Osteoblast (primary cell): ENCODE data around the gene SLC35C1. TPM values are rescaled to one million over a fixed set of nuclear protein-coding genes. Genes with fewer than 3 reads are reported as not detected.

Source experiments
- DNase-seq: peaks from one replicate; pipeline ENCODE4 v3.0.0; 2011; ENCODE audit warnings: low spot score, mixed read lengths; ENCODE audit not compliant: insufficient read length; ENCODE audit errors: missing footprints
- H2AFZ ChIP-seq: 2 replicates; pipeline ENCODE4 v1.6.0; 2011; ENCODE audit warnings: mild to moderate bottlenecking, low read length
- H3K27ac ChIP-seq: 2 replicates; pipeline ENCODE4 v1.5.1; 2011; ENCODE audit warnings: mild to moderate bottlenecking, low read depth, low read length, moderate library complexity
- H3K27me3 ChIP-seq: 2 replicates; pipeline ENCODE4 v1.6.0; 2012; ENCODE audit warnings: mild to moderate bottlenecking, control low read depth, inconsistent platforms, low read length, moderate library complexity; ENCODE audit not compliant: insufficient read depth
- H3K36me3 ChIP-seq: 2 replicates; pipeline ENCODE4 v1.5.1; 2011; ENCODE audit warnings: mild to moderate bottlenecking, low read length, control low read depth, moderate library complexity; ENCODE audit not compliant: insufficient read depth
- H3K4me1 ChIP-seq: 2 replicates; pipeline ENCODE4 v1.5.1; 2011; ENCODE audit warnings: mild to moderate bottlenecking, low read length, control low read depth, moderate library complexity; ENCODE audit not compliant: insufficient read depth
- H3K4me2 ChIP-seq: 2 replicates; pipeline ENCODE4 v1.6.0; 2011; ENCODE audit warnings: mild to moderate bottlenecking, low read length; ENCODE audit not compliant: insufficient read depth
- H3K4me3 ChIP-seq: fragments of 200-600 bp; sonication (generic); 3 replicates; pipeline ENCODE4 v1.5.1; 2012; ENCODE audit warnings: mild to moderate bottlenecking, low read length, inconsistent platforms; ENCODE audit not compliant: insufficient read depth
- H3K79me2 ChIP-seq: 2 replicates; pipeline ENCODE4 v1.6.0; 2012; ENCODE audit warnings: mild to moderate bottlenecking, low read length, control low read depth, inconsistent platforms; ENCODE audit not compliant: insufficient read depth
- H3K9me3 ChIP-seq: 2 replicates; pipeline ENCODE4 v1.5.1; 2011; ENCODE audit warnings: low read depth, low read length, control low read depth
- H4K20me1 ChIP-seq: 2 replicates; pipeline ENCODE4 v1.6.0; 2012; ENCODE audit warnings: mild to moderate bottlenecking, low read length, control low read depth; ENCODE audit not compliant: insufficient read depth
- CTCF ChIP-seq: IDR thresholded peaks from 2 replicates; pipeline ENCODE4 v1.5.1; 2011; ENCODE audit warnings: mild to moderate bottlenecking, low read depth, low read length, moderate library complexity; ENCODE audit errors: extremely low read depth
- total RNA-seq: library from RNA; depleted of rRNA; stranded (reverse); fragments of >200 nt; gene quantifications from 2 replicates; pipeline ENCODE4 v1.2.3, GENCODE V29; 2012

SLC35C1 gene
- total RNA-seq, 1 donor: 12.3 TPM

GRCh38 chr11:45811109-45811435 lies 6.1 kb downstream of the SLC35C1 start:
- no peak overlapping the region for H2AFZ ChIP-seq
- H3K27ac ChIP-seq: no peak overlapping the region
- no peaks in the 10 kb centered on the region for H3K27me3 ChIP-seq
- DNase-seq: no peak
- peaks cover 23% of the 10 kb centered on the region for H3K79me2 ChIP-seq
- no peak overlapping the region for H3K4me2 ChIP-seq
- no peaks in the 10 kb centered on the region for H3K9me3 ChIP-seq
- peaks cover 33% of the 10 kb centered on the region for H3K36me3 ChIP-seq
- H3K4me1 ChIP-seq: peaks cover 19% of the 10 kb centered on the region
- no peak overlapping the region for H3K4me3 ChIP-seq
- no peak for TF ChIP-seq CTCF
- peaks cover 46% of the 10 kb centered on the region for H4K20me1 ChIP-seq

GRCh38 chr11:45811571-45812290 lies 6.8 kb downstream of the SLC35C1 start:
- H3K9me3 ChIP-seq: no peaks in the 10 kb centered on the region
- no peak for TF ChIP-seq CTCF
- H2AFZ ChIP-seq: no peak overlapping the region
- H3K36me3 ChIP-seq: peaks cover 29% of the 10 kb centered on the region
- no peak overlapping the region for H3K4me3 ChIP-seq
- H3K27me3 ChIP-seq: no peaks in the 10 kb centered on the region
- peaks cover 13% of the 10 kb centered on the region for H3K4me1 ChIP-seq
- no peak overlapping the region for H3K4me2 ChIP-seq
- peaks cover 40% of the 10 kb centered on the region for H4K20me1 ChIP-seq
- no peak overlapping the region for H3K27ac ChIP-seq
- peaks cover 17% of the 10 kb centered on the region for H3K79me2 ChIP-seq
- no peak for DNase-seq

- DNase-seq: peak; percentile 88
- Histone ChIP-seq H3K36me3 (peaks cover 21% of the 10 kb centered on the region), H3K4me3 (no peak overlapping the region), H4K20me1 (peaks cover 28% of the 10 kb centered on the region), H3K27me3 (no peaks in the 10 kb centered on the region), H3K4me2 (no peak overlapping the region), H3K27ac (no peak overlapping the region), H3K79me2 (peaks cover 5% of the 10 kb centered on the region), H3K9me3 (no peaks in the 10 kb centered on the region), H3K4me1 (peaks cover 1% of the 10 kb centered on the region), H2AFZ (no peak overlapping the region)
- no peak for TF ChIP-seq CTCF
Observed at GRCh38 chr11:45812581-45813548, 7.9 kb downstream of the SLC35C1 start.

GRCh38 chr11:45815747-45816146 lies 10.8 kb downstream of the SLC35C1 start:
- Histone ChIP-seq H2AFZ (no peak overlapping the region), H3K4me3 (no peak overlapping the region), H3K4me2 (no peak overlapping the region), H3K36me3 (peaks cover 9% of the 10 kb centered on the region), H3K9me3 (no peaks in the 10 kb centered on the region), H3K79me2 (no peaks in the 10 kb centered on the region), H4K20me1 (peaks cover 6% of the 10 kb centered on the region), H3K27ac (no peak overlapping the region), H3K4me1 (no peaks in the 10 kb centered on the region), H3K27me3 (no peaks in the 10 kb centered on the region)
- no peak for TF ChIP-seq CTCF
- peak; percentile 85 for DNase-seq
